SK-N-SH treated with all-trans-retinoic acid at 6 μM for 48 hours (cell line): Measurements from ENCODE around the gene LDLRAD2.

Experiments used
- ARNTL ChIP-seq: fragments of 450-650 bp; formaldehyde crosslinking; IDR thresholded peaks from 2 replicates; pipeline ENCODE4 v1.5.0; 2020; ENCODE audit warnings: low read depth, mild to moderate bottlenecking, moderate library complexity, borderline replicate concordance
- OSR1 ChIP-seq: fragments of 250-450 bp; sonication (Bioruptor Pico); IDR thresholded peaks from 2 replicates; pipeline ENCODE4 v1.8.0; 2022; ENCODE audit warnings: moderate library complexity, mild to moderate bottlenecking, inconsistent platforms
- SNAI2 ChIP-seq: fragments of 250-450 bp; sonication (Bioruptor Pico); IDR thresholded peaks from 2 replicates; pipeline ENCODE4 v1.5.0; 2020; ENCODE audit warnings: mild to moderate bottlenecking, moderate library complexity
- ZNF565 ChIP-seq: fragments of 450-650 bp; formaldehyde crosslinking; conservative IDR thresholded peaks from 2 replicates; pipeline ENCODE4 v1.5.0; 2020; ENCODE audit warnings: low read depth, mild to moderate bottlenecking, moderate library complexity
- ZNF8 ChIP-seq: fragments of 450-650 bp; formaldehyde crosslinking; IDR thresholded peaks from 2 replicates; pipeline ENCODE4 v1.5.0; 2020; ENCODE audit warnings: mild to moderate bottlenecking, moderate library complexity
- TF ChIP-seq, protein P1 (sequence below): fragments of 250-450 bp; sonication (Bioruptor Pico); IDR thresholded peaks from 2 replicates; pipeline ENCODE4 v1.5.0; 2020; ENCODE audit warnings: mild to moderate bottlenecking, moderate library complexity
- TF ChIP-seq, protein P2 (sequence below): fragments of 250-450 bp; sonication (Bioruptor Pico); IDR thresholded peaks from 2 replicates; pipeline ENCODE4 v1.8.0; 2020; ENCODE audit warnings: mild to moderate bottlenecking, moderate library complexity, borderline replicate concordance
- TF ChIP-seq, protein P3 (sequence below): fragments of 250-450 bp; sonication (Bioruptor Pico); IDR thresholded peaks from 2 replicates; pipeline ENCODE4 v1.5.1; 2020; ENCODE audit warnings: low read depth, mild to moderate bottlenecking, moderate library complexity

DNA sequence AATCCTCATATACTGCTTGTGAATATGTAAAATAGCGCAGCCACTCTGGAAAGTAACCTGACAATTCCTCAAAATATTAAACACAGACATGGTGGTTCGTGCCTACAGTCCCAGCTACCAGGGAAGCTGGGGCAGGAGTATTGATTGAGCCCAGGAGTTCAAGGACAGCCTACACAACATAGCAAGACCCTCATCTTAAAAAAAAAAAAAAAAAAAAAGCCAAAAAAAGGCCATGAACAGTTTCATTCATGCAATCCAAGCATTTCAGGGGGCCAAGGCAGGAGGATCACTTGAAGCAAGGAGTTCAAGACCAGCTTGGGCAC lies 33.7 kb upstream of the LDLRAD2 start:
- no peak for TF ChIP-seq SNAI2 (CRISPR knock-in tag)
- TF ChIP-seq, protein P1, sequence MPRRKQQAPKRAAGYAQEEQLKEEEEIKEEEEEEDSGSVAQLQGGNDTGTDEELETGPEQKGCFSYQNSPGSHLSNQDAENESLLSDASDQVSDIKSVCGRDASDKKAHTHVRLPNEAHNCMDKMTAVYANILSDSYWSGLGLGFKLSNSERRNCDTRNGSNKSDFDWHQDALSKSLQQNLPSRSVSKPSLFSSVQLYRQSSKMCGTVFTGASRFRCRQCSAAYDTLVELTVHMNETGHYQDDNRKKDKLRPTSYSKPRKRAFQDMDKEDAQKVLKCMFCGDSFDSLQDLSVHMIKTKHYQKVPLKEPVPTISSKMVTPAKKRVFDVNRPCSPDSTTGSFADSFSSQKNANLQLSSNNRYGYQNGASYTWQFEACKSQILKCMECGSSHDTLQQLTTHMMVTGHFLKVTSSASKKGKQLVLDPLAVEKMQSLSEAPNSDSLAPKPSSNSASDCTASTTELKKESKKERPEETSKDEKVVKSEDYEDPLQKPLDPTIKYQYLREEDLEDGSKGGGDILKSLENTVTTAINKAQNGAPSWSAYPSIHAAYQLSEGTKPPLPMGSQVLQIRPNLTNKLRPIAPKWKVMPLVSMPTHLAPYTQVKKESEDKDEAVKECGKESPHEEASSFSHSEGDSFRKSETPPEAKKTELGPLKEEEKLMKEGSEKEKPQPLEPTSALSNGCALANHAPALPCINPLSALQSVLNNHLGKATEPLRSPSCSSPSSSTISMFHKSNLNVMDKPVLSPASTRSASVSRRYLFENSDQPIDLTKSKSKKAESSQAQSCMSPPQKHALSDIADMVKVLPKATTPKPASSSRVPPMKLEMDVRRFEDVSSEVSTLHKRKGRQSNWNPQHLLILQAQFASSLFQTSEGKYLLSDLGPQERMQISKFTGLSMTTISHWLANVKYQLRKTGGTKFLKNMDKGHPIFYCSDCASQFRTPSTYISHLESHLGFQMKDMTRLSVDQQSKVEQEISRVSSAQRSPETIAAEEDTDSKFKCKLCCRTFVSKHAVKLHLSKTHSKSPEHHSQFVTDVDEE (CRISPR knock-in tag) = no peak
- no peak for TF ChIP-seq ZNF8 (CRISPR knock-in tag)
- TF ChIP-seq ARNTL = no peak
- no peak for TF ChIP-seq ZNF565 (CRISPR knock-in tag)
- TF ChIP-seq, protein P2, sequence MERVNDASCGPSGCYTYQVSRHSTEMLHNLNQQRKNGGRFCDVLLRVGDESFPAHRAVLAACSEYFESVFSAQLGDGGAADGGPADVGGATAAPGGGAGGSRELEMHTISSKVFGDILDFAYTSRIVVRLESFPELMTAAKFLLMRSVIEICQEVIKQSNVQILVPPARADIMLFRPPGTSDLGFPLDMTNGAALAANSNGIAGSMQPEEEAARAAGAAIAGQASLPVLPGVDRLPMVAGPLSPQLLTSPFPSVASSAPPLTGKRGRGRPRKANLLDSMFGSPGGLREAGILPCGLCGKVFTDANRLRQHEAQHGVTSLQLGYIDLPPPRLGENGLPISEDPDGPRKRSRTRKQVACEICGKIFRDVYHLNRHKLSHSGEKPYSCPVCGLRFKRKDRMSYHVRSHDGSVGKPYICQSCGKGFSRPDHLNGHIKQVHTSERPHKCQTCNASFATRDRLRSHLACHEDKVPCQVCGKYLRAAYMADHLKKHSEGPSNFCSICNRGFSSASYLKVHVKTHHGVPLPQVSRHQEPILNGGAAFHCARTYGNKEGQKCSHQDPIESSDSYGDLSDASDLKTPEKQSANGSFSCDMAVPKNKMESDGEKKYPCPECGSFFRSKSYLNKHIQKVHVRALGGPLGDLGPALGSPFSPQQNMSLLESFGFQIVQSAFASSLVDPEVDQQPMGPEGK (CRISPR knock-in tag) = no peak
- TF ChIP-seq, protein P3, sequence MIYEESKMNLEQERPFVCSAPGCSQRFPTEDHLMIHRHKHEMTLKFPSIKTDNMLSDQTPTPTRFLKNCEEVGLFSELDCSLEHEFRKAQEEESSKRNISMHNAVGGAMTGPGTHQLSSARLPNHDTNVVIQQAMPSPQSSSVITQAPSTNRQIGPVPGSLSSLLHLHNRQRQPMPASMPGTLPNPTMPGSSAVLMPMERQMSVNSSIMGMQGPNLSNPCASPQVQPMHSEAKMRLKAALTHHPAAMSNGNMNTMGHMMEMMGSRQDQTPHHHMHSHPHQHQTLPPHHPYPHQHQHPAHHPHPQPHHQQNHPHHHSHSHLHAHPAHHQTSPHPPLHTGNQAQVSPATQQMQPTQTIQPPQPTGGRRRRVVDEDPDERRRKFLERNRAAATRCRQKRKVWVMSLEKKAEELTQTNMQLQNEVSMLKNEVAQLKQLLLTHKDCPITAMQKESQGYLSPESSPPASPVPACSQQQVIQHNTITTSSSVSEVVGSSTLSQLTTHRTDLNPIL (CRISPR knock-in tag) = no peak
- no peak for TF ChIP-seq OSR1 (CRISPR knock-in tag)
